Measurements from ENCODE around the gene SEPTIN5. TPM values are rescaled to one million over a fixed set of nuclear protein-coding genes. Genes with fewer than 3 reads are reported as not detected.

The SEPTIN5 gene
- total and polyA plus RNA-seq, 9 of the 15 experiments (the other 6 are each of a cell fraction or from before 2014, with no cell fraction given): 0.03 to 195 (median 119) TPM

GRCh38 chr22:19691721-19692341 is 22.5 kb upstream of the SEPTIN5 start:
- BruUV-seq (replicated peaks): no TSS peak
- no peaks in the 10 kb centered on the region for H3K9me3 ChIP-seq (replicated peaks; ENCODE audit: control insufficient read depth, insufficient read depth, low read depth, low read length)
- FAIRE-seq (peak; percentile 84), DNase-seq (ENCODE audit: extremely low read depth in 1 of 4, low spot score in 3 of 4) (peak; percentile 85 to 93 (median 92)), ATAC-seq (peak; percentile 79)
- H2AFZ ChIP-seq (ENCODE audit: low read depth, low read length): peak overlapping the region; percentile 93
- no peaks in the 10 kb centered on the region for H3K36me3 ChIP-seq (ENCODE audit: control insufficient read depth, insufficient read depth, low read length)
- in situ Hi-C loops (cut with MboI) (no loop called here), intact Hi-C loops (cut with micrococcal nuclease) (no loop called here)
- H3K79me2 ChIP-seq (ENCODE audit: control insufficient read depth, insufficient read depth, low read length): no peaks in the 10 kb centered on the region
- peak overlapping the region; percentile 60 to 86 for H3K9ac ChIP-seq (ENCODE audit: insufficient read depth in 1 of 2, low read depth in 2 of 2, low read length in 2 of 2)
- H3K4me1 ChIP-seq (replicated peaks in 1 of 2; ENCODE audit: control insufficient read depth in 2 of 2, insufficient read depth in 2 of 2, low read length in 2 of 2): peaks cover 24 to 58% of the 10 kb centered on the region in 2 experiments; a peak in 4 of 5 replicates
- H3K9me1 ChIP-seq (ENCODE audit: control insufficient read depth, insufficient read depth, low read length): no peaks in the 10 kb centered on the region
- peak overlapping the region; percentile 3; the same call in 1 of the 2 replicates for H3K4me3 ChIP-seq
- ChIA-PET CTCF (ENCODE audit: low intra/inter-chr PET ratio) (interaction anchor here (0.5 to 0.9 kb wide), 4 partner anchors 26 to 725 kb away, joined by 3 to 6 read pairs (median 4); no protein-coding TSS in a partner anchor), POLR2A (interaction anchor here (0.6 to 4.3 kb wide), 21 partner anchors 10 to 581 kb away, joined by 3 to 52 read pairs (median 4); no protein-coding TSS in a partner anchor)
- H3K4me2 ChIP-seq (ENCODE audit: insufficient read depth, low read length): peak overlapping the region; percentile 82
- peaks cover 21 to 40% of the 10 kb centered on the region in 2 experiments for H3K27me3 ChIP-seq (ENCODE audit: control insufficient read depth in 2 of 2, insufficient read depth in 2 of 2, low read length in 2 of 2)
- H4K20me1 ChIP-seq (replicated peaks; ENCODE audit: control insufficient read depth, insufficient read depth, low read length): no peaks in the 10 kb centered on the region
- WGBS (ENCODE audit: insufficient coverage, low coverage, missing lambda C conversion rate): 12% methylated on average over 19 of the region's 19 CpGs
- H3K27ac ChIP-seq (ENCODE audit: extremely low read depth, low read depth, low read length): peak overlapping the region; percentile 47
- peak; percentile 76 for TF ChIP-seq POLR2B (IDR thresholded peaks at IDR 0.05; ENCODE audit: low read depth, partially characterized antibody)
- peak; percentile 48; the same call in 1 of the 2 replicates for TF ChIP-seq ARID2 (IDR thresholded peaks at IDR 0.05)
- peak; percentile 52 to 62; a peak in 2 of 4 replicates for TF ChIP-seq TBL1XR1 (IDR thresholded peaks at IDR 0.05; ENCODE audit: low read length in 2 of 2)
- peak; percentile 39; the same call in 1 of the 2 replicates for TF ChIP-seq BHLHE40 (IDR thresholded peaks at IDR 0.05; ENCODE audit: low read length)
- TF ChIP-seq ZNF24 (IDR thresholded peaks at IDR 0.05): peak; percentile 69; the same call in 1 of the 2 replicates
- peak; percentile 32; the same call in 1 of the 2 replicates for TF ChIP-seq ZBED1 (IDR thresholded peaks at IDR 0.05)
- peak; percentile 45 for TF ChIP-seq KAT2B (IDR thresholded peaks at IDR 0.05; ENCODE audit: low read depth, low read length)
- TF ChIP-seq U2AF1 (optimal IDR thresholded peaks at IDR 0.05; ENCODE audit: low read depth, low read length): no peak
- peak; percentile 71; the same call in 1 of the 2 replicates for TF ChIP-seq CREB3 (tag; conservative IDR thresholded peaks at IDR 0.05; ENCODE audit: low read depth)
- peak; percentile 52; the same call in 1 of the 2 replicates for TF ChIP-seq CXXC5 (CRISPR knock-in tag; IDR thresholded peaks at IDR 0.05)
- peak in 1 of 3 experiments; percentile 14; a peak in 1 of 6 replicates for TF ChIP-seq CTCF (IDR thresholded peaks at IDR 0.05 in 2 of 3, conservative IDR thresholded peaks at IDR 0.05 in 1 of 3; ENCODE audit: insufficient read depth in 2 of 3, low read depth in 1 of 3, low read length in 3 of 3)
- TF ChIP-seq ATF1 (CRISPR knock-in tag; IDR thresholded peaks at IDR 0.05): no peak
- peak; percentile 69 for TF ChIP-seq ATF1 (tag; IDR thresholded peaks at IDR 0.05)
- TF ChIP-seq HES1 (IDR thresholded peaks at IDR 0.05; ENCODE audit: low read depth): peak; percentile 10; the same call in 1 of the 2 replicates
- TF ChIP-seq TEAD2 (tag; IDR thresholded peaks at IDR 0.05): 0 out of 2 replicates have a peak, but pooled peaks have one; percentile 38
- peak; percentile 83 for TF ChIP-seq NFRKB (IDR thresholded peaks at IDR 0.05; ENCODE audit: low read depth)
- no peak for TF ChIP-seq SMARCB1 (IDR thresholded peaks at IDR 0.05; ENCODE audit: insufficient read length, low read depth)
- TF ChIP-seq IRF2 (CRISPR knock-in tag; IDR thresholded peaks at IDR 0.05): no peak
- TF ChIP-seq JUND (IDR thresholded peaks at IDR 0.05; ENCODE audit: borderline replicate concordance, low read depth, low read length): peak; percentile 33; the same call in 1 of the 2 replicates
- TF ChIP-seq JUND (tag; IDR thresholded peaks at IDR 0.05; ENCODE audit: borderline replicate concordance, low read depth, low read length): peak; percentile 70; the same call in 2 of the 3 replicates
- TF ChIP-seq RBM39 (optimal IDR thresholded peaks at IDR 0.05; ENCODE audit: low read depth, low read length): peak; percentile 10
